Psoas muscle (tissue), 8 donors: Measurements from ENCODE around the gene DYRK2. TPM values are rescaled to one million over a fixed set of nuclear protein-coding genes. Genes with fewer than 3 reads are reported as not detected.

Source experiments
- ATAC-seq, 4 donors: fragments of 200-7000 bp; cut with Tn5 transposase; one replicate each; pipeline ENCODE4 v1.9.1; 2020; ENCODE audit warnings: moderate library complexity in 3 of 4, mild to moderate bottlenecking in 2 of 4
- DNase-seq, 2 donors: peaks; one replicate each; pipeline ENCODE4 v3.0.0-alpha.2; 2020
- H3K27ac ChIP-seq: fragments of 200-600 bp; one replicate; pipeline ENCODE4 v1.8.0; 2022
- H3K27me3 ChIP-seq, 3 donors: fragments of 200-600 bp in 1 of 3; one replicate each; pipeline versions ENCODE4 v1.6.1 to v1.8.0; 2013 to 2022; ENCODE audit warnings: low read length in 2 of 3, mild to moderate bottlenecking in 2 of 3, moderate library complexity in 1 of 3; ENCODE audit not compliant: insufficient read depth in 3 of 3
- H3K36me3 ChIP-seq, 2 donors: fragments of 200-600 bp in 1 of 2; one replicate each; pipeline versions ENCODE4 v1.6.1 to v1.8.0; 2013 to 2022; ENCODE audit warnings: low read depth in 1 of 2, mild to moderate bottlenecking in 1 of 2, moderate library complexity in 1 of 2; ENCODE audit not compliant: insufficient read depth in 1 of 2
- H3K4me1 ChIP-seq: fragments of 200-600 bp; one replicate; pipeline ENCODE4 v1.8.0; 2022
- H3K4me3 ChIP-seq: fragments of 200-600 bp; one replicate; pipeline ENCODE4 v1.8.0; 2022; ENCODE audit warnings: mild to moderate bottlenecking
- H3K9me3 ChIP-seq: fragments of 200-600 bp; one replicate; pipeline ENCODE4 v1.8.0; 2022
- WGBS, 3 donors: extraction: QIAGEN DNeasy Blood & Tissue Kit; methylation state at CpG; one replicate each; pipeline versions ENCODE4 v1.1.6 to v1.1.7; 2013; 5-methylcytosine and 5-hydroxymethylcytosine counted together
- intact Hi-C, 2 donors: fragments of 100-400 bp; cut with DNase I; formaldehyde crosslinking; loops; one replicate each; pipeline versions ENCODE4 v1.11.0 to v1.14.2; 2022
- polyA plus RNA-seq, 3 donors: library from polyadenylated mRNA; stranded (reverse); fragments of 200-250 nt; gene quantifications; one replicate each; pipeline ENCODE4 v1.2.3, GENCODE V29; 2013
- total RNA-seq, 4 donors: library from RNA; stranded (reverse); fragmentation: NEBNext Ultra II Directional in 2 of 4; extraction: Animal tissue kit (Norgen Biotek cat#: 25700) in 2 of 4; gene quantifications; one replicate each; pipeline versions ENCODE4 v1.2.1 to v1.2.4, GENCODE V29; 2021 to 2023
- TF ChIP-seq, protein P1 (sequence below): fragments of 200-600 bp; IDR thresholded peaks from one replicate; pipeline ENCODE4 v1.8.0; 2022; ENCODE audit warnings: antibody characterized with exemption
- donor health status: healthy with polysubstance abuse.
- donor health status: DM: no; HTN: no; CAD: no; lungs with moderate emphysema.
- donor health status: Bipolar disorder and iron deficiency.
- donor health status: healthy.
- donor health status: DM: yes; HTN: yes; CAD: no.
- donor health status: DM: no; HTN: no; CAD: no.
- donor health status: DM: no; HTN: no; CAD: no.
- donor health status: DM: yes; HTN: yes; CAD: no.

Gene DYRK2
- total and polyA plus RNA-seq, 7 donors, result 2.8 to 46.4 (median 11.0) TPM

DNA sequence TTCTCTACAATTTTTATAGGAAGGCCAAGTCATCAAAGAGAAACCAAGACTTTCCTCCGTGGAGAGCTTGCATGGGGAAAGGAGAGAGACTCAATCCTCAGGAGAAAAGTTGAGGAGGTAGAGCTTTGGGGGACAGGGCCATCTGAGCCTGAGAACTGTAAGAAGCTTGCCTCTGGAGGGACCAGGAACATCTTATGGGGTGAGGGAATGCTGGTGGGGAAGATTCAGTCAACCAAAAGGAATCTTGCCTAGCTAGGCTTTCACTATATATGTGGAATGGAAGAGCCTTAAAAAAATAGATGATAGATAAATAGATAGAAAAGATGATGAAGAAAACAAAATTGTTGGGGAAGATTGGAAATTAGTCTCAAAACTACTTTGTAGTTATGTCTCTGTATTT is 63.5 kb downstream of the DYRK2 start:
- H3K36me3 ChIP-seq, result no peaks in the 10 kb centered on the region
- intact Hi-C loops, result no loop called here
- H3K27ac ChIP-seq, result no peak overlapping the region
- ATAC-seq, result no peak
- no peak overlapping the region for H3K4me3 ChIP-seq
- no peak for DNase-seq
- no peaks in the 10 kb centered on the region for H3K9me3 ChIP-seq
- WGBS, 3 donors, result 84 to 88% (median 88%) methylated on average over 1 of the region's 1 CpG
- TF ChIP-seq, protein P1, sequence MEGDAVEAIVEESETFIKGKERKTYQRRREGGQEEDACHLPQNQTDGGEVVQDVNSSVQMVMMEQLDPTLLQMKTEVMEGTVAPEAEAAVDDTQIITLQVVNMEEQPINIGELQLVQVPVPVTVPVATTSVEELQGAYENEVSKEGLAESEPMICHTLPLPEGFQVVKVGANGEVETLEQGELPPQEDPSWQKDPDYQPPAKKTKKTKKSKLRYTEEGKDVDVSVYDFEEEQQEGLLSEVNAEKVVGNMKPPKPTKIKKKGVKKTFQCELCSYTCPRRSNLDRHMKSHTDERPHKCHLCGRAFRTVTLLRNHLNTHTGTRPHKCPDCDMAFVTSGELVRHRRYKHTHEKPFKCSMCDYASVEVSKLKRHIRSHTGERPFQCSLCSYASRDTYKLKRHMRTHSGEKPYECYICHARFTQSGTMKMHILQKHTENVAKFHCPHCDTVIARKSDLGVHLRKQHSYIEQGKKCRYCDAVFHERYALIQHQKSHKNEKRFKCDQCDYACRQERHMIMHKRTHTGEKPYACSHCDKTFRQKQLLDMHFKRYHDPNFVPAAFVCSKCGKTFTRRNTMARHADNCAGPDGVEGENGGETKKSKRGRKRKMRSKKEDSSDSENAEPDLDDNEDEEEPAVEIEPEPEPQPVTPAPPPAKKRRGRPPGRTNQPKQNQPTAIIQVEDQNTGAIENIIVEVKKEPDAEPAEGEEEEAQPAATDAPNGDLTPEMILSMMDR, result no peak
- peaks cover under 1% of the 10 kb centered on the region for H3K4me1 ChIP-seq
- H3K27me3 ChIP-seq, result no peaks in the 10 kb centered on the region

- no peak overlapping the region for H3K27ac ChIP-seq
- intact Hi-C loops, result no loop called here
- no peak for ATAC-seq
Measured at GRCh38 chr12:67714648-67715047, 66.1 kb downstream of the DYRK2 start.

More at GRCh38 chr12:67714648-67715047, 66.1 kb downstream of the DYRK2 start:
- Histone ChIP-seq H3K27me3 (no peaks in the 10 kb centered on the region), H3K4me1 (peaks cover 6% of the 10 kb centered on the region), H3K9me3 (no peaks in the 10 kb centered on the region), H3K36me3 (no peaks in the 10 kb centered on the region), H3K4me3 (no peak overlapping the region)
- 32 to 40% (median 35%) methylated on average over 1 of the region's 1 CpG for WGBS, 3 donors
- TF ChIP-seq, protein P1, result no peak
- no peak for DNase-seq
